ENCODE results near the gene MEG3. TPM values are rescaled to one million over a fixed set of nuclear protein-coding genes. Genes with fewer than 3 reads are reported as not detected.

The MEG3 gene
- total RNA-seq, 1 experiment from 2014 or later = 338 TPM

- no peak for TF ChIP-seq AR (CRISPR knock-in tag; IDR thresholded peaks at IDR 0.05)
- no peak for TF ChIP-seq TCF7 (CRISPR knock-in tag; IDR thresholded peaks at IDR 0.05; ENCODE audit: low read depth)
- no peak for TF ChIP-seq ZNF121 (CRISPR knock-in tag; IDR thresholded peaks at IDR 0.05)
Observed at GRCh38 chr14:100866666-100867630, 41.0 kb downstream of the MEG3 start (continued).

- peaks cover 21% of the 10 kb centered on the region for H3K9me3 Mint-ChIP-seq
- ChIA-PET POLR2A (no interaction called here), CTCF (interaction anchor here (0.8 kb wide), 1 partner anchor 13 kb away, joined by 3 read pairs; no protein-coding TSS in a partner anchor)
- peaks cover 33% of the 10 kb centered on the region for H3K36me3 Mint-ChIP-seq
- no peak for DNase-seq (ENCODE audit: low spot score)
- no peaks in the 10 kb centered on the region; the same call in 1 of the 2 replicates for H3K27me3 Mint-ChIP-seq (ENCODE audit: low read depth)
- TF ChIP-seq TCF7 (CRISPR knock-in tag; IDR thresholded peaks at IDR 0.05; ENCODE audit: low read depth) (no peak), KAT7 (CRISPR knock-in tag; IDR thresholded peaks at IDR 0.05; ENCODE audit: borderline replicate concordance) (no peak), GTF2I (CRISPR knock-in tag; conservative IDR thresholded peaks at IDR 0.05) (no peak), RELA (CRISPR knock-in tag; IDR thresholded peaks at IDR 0.05; ENCODE audit: borderline replicate concordance) (no peak), ZNF232 (CRISPR knock-in tag; IDR thresholded peaks at IDR 0.05) (no peak), NR3C1 (CRISPR knock-in tag; conservative IDR thresholded peaks at IDR 0.05; ENCODE audit: low read depth) (no peak), GRHL2 (CRISPR knock-in tag; IDR thresholded peaks at IDR 0.05; ENCODE audit: insufficient replicate concordance, severe bottlenecking) (no peak), ZNF219 (CRISPR knock-in tag; IDR thresholded peaks at IDR 0.05; ENCODE audit: borderline replicate concordance) (no peak), MXD4 (CRISPR knock-in tag; IDR thresholded peaks at IDR 0.05; ENCODE audit: borderline replicate concordance) (no peak), GABPB1 (CRISPR knock-in tag; IDR thresholded peaks at IDR 0.05) (no peak)
- TF ChIP-seq, protein P1, sequence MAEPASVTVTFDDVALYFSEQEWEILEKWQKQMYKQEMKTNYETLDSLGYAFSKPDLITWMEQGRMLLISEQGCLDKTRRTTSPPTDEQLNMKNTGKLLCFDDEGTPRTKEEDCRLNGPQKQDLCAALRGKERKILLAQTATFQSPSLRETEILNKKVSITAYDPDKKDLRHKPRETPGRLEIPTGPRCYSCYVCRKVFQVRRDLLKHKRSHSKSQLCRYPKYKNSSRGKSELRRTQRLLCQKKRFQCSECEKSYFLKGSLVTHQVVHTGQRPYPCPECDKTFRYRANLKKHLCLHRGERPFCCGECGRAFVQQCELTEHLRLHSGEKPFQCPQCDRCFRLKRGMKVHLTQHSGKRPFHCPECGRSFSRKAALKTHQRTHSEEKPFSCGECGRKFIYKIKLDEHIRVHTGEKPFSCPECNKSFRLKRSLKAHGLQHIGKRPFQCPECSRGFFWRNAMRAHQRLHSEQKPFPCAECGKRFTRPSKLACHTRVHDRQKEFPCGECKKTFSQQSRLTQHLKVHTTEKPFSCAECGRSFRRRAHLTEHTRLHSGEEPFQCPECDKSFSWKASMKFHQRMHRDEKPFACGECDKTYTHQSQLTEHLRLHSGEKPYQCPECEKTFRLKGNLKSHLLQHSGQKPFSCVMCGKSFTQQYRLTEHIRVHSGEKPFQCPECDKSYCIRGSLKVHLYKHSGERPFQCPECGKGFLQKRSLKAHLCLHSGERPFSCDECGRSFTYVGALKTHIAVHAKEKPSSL (CRISPR knock-in tag; conservative IDR thresholded peaks at IDR 0.05) = no peak
- ATAC-seq = no peak
- H3K4me1 Mint-ChIP-seq = no peaks in the 10 kb centered on the region
- no peak overlapping the region for H3K27ac Mint-ChIP-seq
- no peak overlapping the region for H3K4me3 Mint-ChIP-seq
Observed at GRCh38 chr14:100867631-100868315, 41.9 kb downstream of the MEG3 start.

GRCh38 chr14:100868621-100869370 lies 42.9 kb downstream of the MEG3 start:
- H3K4me3 Mint-ChIP-seq = no peak overlapping the region
- DNase-seq (ENCODE audit: low spot score) (no peak), ATAC-seq (no peak)
- peaks cover 25% of the 10 kb centered on the region for H3K9me3 Mint-ChIP-seq
- H3K27me3 Mint-ChIP-seq (ENCODE audit: low read depth) = no peaks in the 10 kb centered on the region; the same call in 1 of the 2 replicates
- ChIA-PET POLR2A (no interaction called here), CTCF (no interaction called here)
- TF ChIP-seq NR2C2 (CRISPR knock-in tag; IDR thresholded peaks at IDR 0.05) (no peak), ZNF219 (CRISPR knock-in tag; IDR thresholded peaks at IDR 0.05; ENCODE audit: borderline replicate concordance) (no peak)
- TF ChIP-seq, protein P2, sequence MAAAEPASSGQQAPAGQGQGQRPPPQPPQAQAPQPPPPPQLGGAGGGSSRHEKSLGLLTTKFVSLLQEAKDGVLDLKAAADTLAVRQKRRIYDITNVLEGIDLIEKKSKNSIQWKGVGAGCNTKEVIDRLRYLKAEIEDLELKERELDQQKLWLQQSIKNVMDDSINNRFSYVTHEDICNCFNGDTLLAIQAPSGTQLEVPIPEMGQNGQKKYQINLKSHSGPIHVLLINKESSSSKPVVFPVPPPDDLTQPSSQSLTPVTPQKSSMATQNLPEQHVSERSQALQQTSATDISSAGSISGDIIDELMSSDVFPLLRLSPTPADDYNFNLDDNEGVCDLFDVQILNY (CRISPR knock-in tag; IDR thresholded peaks at IDR 0.05) = no peak
- H3K27ac Mint-ChIP-seq = no peak overlapping the region; the same call in 1 of the 2 replicates
- peaks cover 38% of the 10 kb centered on the region for H3K36me3 Mint-ChIP-seq
- no peaks in the 10 kb centered on the region for H3K4me1 Mint-ChIP-seq
